Ecto neural progenitor cell (in vitro differentiated cells): Measurements from ENCODE around the gene TFIP11.

Experiments used
- DNase-seq: peaks from one replicate; pipeline ENCODE4 v3.0.0-alpha.2; 2018; ENCODE audit warnings: low spot score

Gene TFIP11

GRCh38 chr22:26503758-26504157 is 8.5 kb downstream of the TFIP11 start:
- DNase-seq = no peak

- DNase-seq = peak; percentile 64
Measured at GRCh38 chr22:26502688-26503561, 9.3 kb downstream of the TFIP11 start.

- no peak for DNase-seq
Measured at GRCh38 chr22:26501996-26502395, 10.3 kb downstream of the TFIP11 start.

- DNase-seq = no peak
Measured at GRCh38 chr22:26499188-26499703, 13.0 kb downstream of the TFIP11 start.

- no peak for DNase-seq
Measured at GRCh38 chr22:26496456-26496855, 15.8 kb downstream of the TFIP11 start.

- no peak for DNase-seq
Measured at GRCh38 chr22:26494506-26494905, 17.8 kb downstream of the TFIP11 start.

- no peak for DNase-seq
Measured at GRCh38 chr22:26492220-26492619, 20.1 kb downstream of the TFIP11 start.

GRCh38 chr22:26489447-26490036 is 22.7 kb downstream of the TFIP11 start:
- DNase-seq = no peak

- no peak for DNase-seq
Measured at GRCh38 chr22:26487996-26488395, 24.3 kb downstream of the TFIP11 start.

GRCh38 chr22:26486394-26486793 is 25.9 kb downstream of the TFIP11 start:
- DNase-seq = no peak

GRCh38 chr22:26485806-26486390 is 26.4 kb downstream of the TFIP11 start:
- no peak for DNase-seq

GRCh38 chr22:26485013-26485412 is 27.3 kb downstream of the TFIP11 start:
- no peak for DNase-seq

- DNase-seq = no peak
Measured at GRCh38 chr22:26484360-26484706, 27.9 kb downstream of the TFIP11 start.

- DNase-seq = peak; percentile 95
Measured at GRCh38 chr22:26483439-26484359, 28.6 kb downstream of the TFIP11 start, which contains the start of the genes HPS4 and SRRD. Gene HPS4, minus strand, starts transcription at chr22:26483783. Its CDS starts 2,021 bp downstream, at chr22:26481762. Gene SRRD, plus strand, starts transcription at chr22:26483877. Its CDS starts 14 bp downstream, at chr22:26483891.

GRCh38 chr22:26483043-26483438 is 29.2 kb downstream of the TFIP11 start:
- no peak for DNase-seq

GRCh38 chr22:26482161-26482560 is 30.1 kb downstream of the TFIP11 start:
- DNase-seq = no peak

GRCh38 chr22:26481694-26482093 is 30.6 kb downstream of the TFIP11 start:
- no peak for DNase-seq

GRCh38 chr22:26481112-26481693 is 31.1 kb downstream of the TFIP11 start:
- DNase-seq = no peak

- no peak for DNase-seq
Measured at GRCh38 chr22:26480611-26480932, 31.7 kb downstream of the TFIP11 start.

GRCh38 chr22:26479792-26480610 is 32.3 kb downstream of the TFIP11 start:
- no peak for DNase-seq
